K562 (cell line): Measurements from ENCODE around the gene CNGA4. TPM values are rescaled to one million over a fixed set of nuclear protein-coding genes. Genes with fewer than 3 reads are reported as not detected.
A peak's percentile ranks its signal among the peaks of the same experiment; 100 is the strongest.

Experiments
- ARHGAP35 ChIP-seq: fragments of 450-650 bp; IDR thresholded peaks from 2 replicates; pipeline ENCODE4 v1.6.1; 2018; ENCODE audit not compliant: partially characterized antibody
- ASH1L ChIP-seq: fragments of 450-650 bp; IDR thresholded peaks from 2 replicates; pipeline ENCODE4 v1.6.1; 2018; ENCODE audit warnings: borderline replicate concordance, mild to moderate bottlenecking, low read depth; ENCODE audit not compliant: partially characterized antibody
- CHD1 ChIP-seq: fragments of 200-600 bp; sonication (generic); IDR thresholded peaks from one replicate; pipeline ENCODE4 v1.6.1; 2012; ENCODE audit warnings: mild to moderate bottlenecking, moderate library complexity, low read length, inconsistent platforms
- CSDE1 ChIP-seq, 2 experiments: fragments of 450-650 bp; IDR thresholded peaks; 2 replicates each; pipeline ENCODE4 v1.6.1; 2016; ENCODE audit warnings: mild to moderate bottlenecking in 1 of 2
- FOXA3 ChIP-seq, 2 experiments: fragments of 450-650 bp in 1 of 2; sonication (generic) in 1 of 2; formaldehyde crosslinking; IDR thresholded peaks in 1 of 2; conservative IDR thresholded peaks in 1 of 2; 2 replicates each; pipeline versions ENCODE4 v1.4.0 to v1.8.0; 2020 to 2022; ENCODE audit warnings: mild to moderate bottlenecking in 2 of 2, missing genetic modification reagents in 1 of 2
- JUN ChIP-seq, 2 experiments: sonication (generic) in 1 of 2; formaldehyde crosslinking in 1 of 2; IDR thresholded peaks; 2 replicates each; pipeline versions ENCODE4 v1.6.1 to v1.8.0; 2012 to 2022; ENCODE audit warnings: borderline replicate concordance in 2 of 2, mild to moderate bottlenecking in 2 of 2, improper control_type of control experiment in 1 of 2, low read depth in 1 of 2, low read length in 1 of 2, missing genetic modification reagents in 1 of 2
- PCBP1 ChIP-seq: fragments of 200-400 bp; formaldehyde crosslinking; IDR thresholded peaks from 2 replicates; pipeline ENCODE4 v1.6.1; 2018; ENCODE audit warnings: mild to moderate bottlenecking, low read depth, low read length; ENCODE audit not compliant: poor library complexity, severe bottlenecking
- RAD21 ChIP-seq, 2 experiments: fragments of 250-450 bp in 1 of 2; fragments of 450-650 bp in 1 of 2; sonication (Bioruptor Pico) in 1 of 2; formaldehyde crosslinking in 1 of 2; IDR thresholded peaks in 1 of 2; conservative IDR thresholded peaks in 1 of 2; 2 replicates each; pipeline versions ENCODE4 v1.4.0 to v1.8.0; 2020 to 2022; ENCODE audit warnings: mild to moderate bottlenecking in 2 of 2, moderate library complexity in 1 of 2
- SMARCC2 ChIP-seq: fragments of 450-650 bp; IDR thresholded peaks from 2 replicates; pipeline ENCODE4 v1.6.1; 2017; ENCODE audit warnings: antibody characterized with exemption, moderate library complexity, mild to moderate bottlenecking, low read depth
- TARDBP ChIP-seq: fragments of 450-650 bp; IDR thresholded peaks from 2 replicates; pipeline ENCODE4 v1.6.1; 2016
- TBL1XR1 ChIP-seq, 2 experiments: IDR thresholded peaks; 2 replicates each; pipeline ENCODE4 v1.6.1; 2012; ENCODE audit warnings: improper control_type of control experiment in 2 of 2, low read length in 2 of 2, mild to moderate bottlenecking in 1 of 2
- TEAD4 ChIP-seq, 2 experiments: sonication (generic) in 1 of 2; formaldehyde crosslinking in 1 of 2; IDR thresholded peaks; 2 replicates each; pipeline versions ENCODE4 v1.6.1 to v1.8.0; 2012 to 2022; ENCODE audit warnings: borderline replicate concordance in 1 of 2, inconsistent platforms in 1 of 2, low read length in 1 of 2, mild to moderate bottlenecking in 1 of 2, missing genetic modification reagents in 1 of 2
- THAP12 ChIP-seq: fragments of 250-450 bp; sonication (Bioruptor Pico); IDR thresholded peaks from 2 replicates; pipeline ENCODE4 v1.9.0; 2021; ENCODE audit warnings: mild to moderate bottlenecking, inconsistent platforms
- ZNF12 ChIP-seq: sonication (generic); formaldehyde crosslinking; IDR thresholded peaks from 2 replicates; pipeline ENCODE4 v1.4.0; 2020; ENCODE audit warnings: mild to moderate bottlenecking, missing genetic modification reagents
- ZNF134 ChIP-seq: fragments of 250-450 bp; sonication (Bioruptor Pico); conservative IDR thresholded peaks from 2 replicates; pipeline ENCODE4 v1.4.0; 2020
- ZNF165 ChIP-seq: fragments of 250-450 bp; sonication (Bioruptor Pico); IDR thresholded peaks from 2 replicates; pipeline ENCODE4 v1.4.0; 2020; ENCODE audit warnings: borderline replicate concordance
- ZNF24 ChIP-seq: fragments of 450-650 bp; IDR thresholded peaks from 2 replicates; pipeline ENCODE4 v1.6.1; 2016
- ZNF274 ChIP-seq: IDR thresholded peaks from 2 replicates; pipeline ENCODE4 v1.6.1; 2011; ENCODE audit warnings: low read depth, mild to moderate bottlenecking, low read length, moderate library complexity, borderline replicate concordance
- polyA plus RNA-seq, 8 experiments: library from polyadenylated mRNA; depleted of rRNA in 4 of 8; stranded (reverse) in 5 of 8; unstranded in 3 of 8; fragments of >200 nt; fragmentation: Nextera tagmentation in 2 of 8; fragmentation: Illumina TruSeq in 1 of 8; extraction: Ambion mirVana in 2 of 8; extraction: Trizol in 1 of 8; gene quantifications; 2 replicates each; pipeline versions ENCODE4 v1.2.1 to v1.2.3, GENCODE V29; 2011 to 2014; ENCODE audit warnings: inconsistent platforms in 1 of 8, missing spikeins in 1 of 8
- total RNA-seq, 7 experiments: library from RNA; depleted of rRNA in 6 of 7; stranded (reverse); fragments of >200 nt in 6 of 7; fragmentation: Illumina TruSeq in 2 of 7; extraction: Trizol in 2 of 7; gene quantifications; 2 replicates each; pipeline versions ENCODE4 v1.2.1 to v1.2.3, GENCODE V29; 2011 to 2021; ENCODE audit warnings: low replicate concordance in 1 of 7
- TF ChIP-seq, protein P1 (sequence below): fragments of 250-450 bp; sonication (Bioruptor Pico); IDR thresholded peaks from 2 replicates; pipeline ENCODE4 v1.6.1; 2021; ENCODE audit warnings: mild to moderate bottlenecking
- TF ChIP-seq, protein P2 (sequence below): fragments of 250-450 bp; sonication (Bioruptor Pico); IDR thresholded peaks from 2 replicates; pipeline ENCODE4 v1.4.0; 2020; ENCODE audit warnings: mild to moderate bottlenecking, moderate library complexity

The CNGA4 gene
- total and polyA plus RNA-seq, 9 of the 15 experiments (the other 6 are each of a cell fraction or from before 2014, with no cell fraction given): 0.04 to 0.09 (median 0.06) TPM; not detected in 6

DNA sequence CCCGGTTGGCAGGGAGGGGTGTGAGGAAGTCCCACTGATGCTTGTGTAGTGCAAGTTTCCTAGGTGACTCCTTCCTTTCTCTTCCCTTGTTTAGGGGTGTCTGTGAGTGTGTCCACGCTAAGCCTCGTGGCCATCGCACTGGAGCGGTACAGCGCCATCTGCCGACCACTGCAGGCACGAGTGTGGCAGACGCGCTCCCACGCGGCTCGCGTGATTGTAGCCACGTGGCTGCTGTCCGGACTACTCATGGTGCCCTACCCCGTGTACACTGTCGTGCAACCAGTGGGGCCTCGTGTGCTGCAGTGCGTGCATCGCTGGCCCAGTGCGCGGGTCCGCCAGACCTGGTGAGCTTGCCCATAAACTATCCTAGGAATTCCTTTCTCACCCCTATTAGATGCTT lies 31.1 kb downstream of the CNGA4 start (continued):
- TF ChIP-seq FOXA3 (CRISPR knock-in tag; conservative IDR thresholded peaks at IDR 0.05 in 1 of 2, IDR thresholded peaks at IDR 0.05 in 1 of 2) (no peak), ARHGAP35 (no peak), ZNF134 (CRISPR knock-in tag) (no peak), TEAD4 (IDR thresholded peaks at IDR 0.05; ENCODE audit: low read length) (no peak), TEAD4 (CRISPR knock-in tag; IDR thresholded peaks at IDR 0.05; ENCODE audit: borderline replicate concordance) (no peak), RAD21 (CRISPR knock-in tag; conservative IDR thresholded peaks at IDR 0.05 in 1 of 2, IDR thresholded peaks at IDR 0.05 in 1 of 2) (peak; percentile 34 to 72; a peak in 3 of 4 replicates), ZNF165 (CRISPR knock-in tag) (no peak), TARDBP (no peak), TBL1XR1 (IDR thresholded peaks at IDR 0.05; ENCODE audit: low read length in 2 of 2) (no peak), ZNF12 (CRISPR knock-in tag) (no peak), CHD1 (no peak), ZNF274 (no peak), PCBP1 (no peak), ZNF24 (no peak), SMARCC2 (no peak), CSDE1 (IDR thresholded peaks at IDR 0.05) (no peak), THAP12 (CRISPR knock-in tag) (no peak), ASH1L (no peak), JUN (IDR thresholded peaks at IDR 0.05; ENCODE audit: borderline replicate concordance, low read depth, low read length) (no peak), JUN (CRISPR knock-in tag; IDR thresholded peaks at IDR 0.05; ENCODE audit: borderline replicate concordance) (no peak)
- TF ChIP-seq, protein P1, sequence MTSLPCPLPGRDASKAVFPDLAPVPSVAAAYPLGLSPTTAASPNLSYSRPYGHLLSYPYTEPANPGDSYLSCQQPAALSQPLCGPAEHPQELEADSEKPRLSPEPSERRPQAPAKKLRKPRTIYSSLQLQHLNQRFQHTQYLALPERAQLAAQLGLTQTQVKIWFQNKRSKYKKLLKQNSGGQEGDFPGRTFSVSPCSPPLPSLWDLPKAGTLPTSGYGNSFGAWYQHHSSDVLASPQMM (CRISPR knock-in tag): no peak
- TF ChIP-seq, protein P2, sequence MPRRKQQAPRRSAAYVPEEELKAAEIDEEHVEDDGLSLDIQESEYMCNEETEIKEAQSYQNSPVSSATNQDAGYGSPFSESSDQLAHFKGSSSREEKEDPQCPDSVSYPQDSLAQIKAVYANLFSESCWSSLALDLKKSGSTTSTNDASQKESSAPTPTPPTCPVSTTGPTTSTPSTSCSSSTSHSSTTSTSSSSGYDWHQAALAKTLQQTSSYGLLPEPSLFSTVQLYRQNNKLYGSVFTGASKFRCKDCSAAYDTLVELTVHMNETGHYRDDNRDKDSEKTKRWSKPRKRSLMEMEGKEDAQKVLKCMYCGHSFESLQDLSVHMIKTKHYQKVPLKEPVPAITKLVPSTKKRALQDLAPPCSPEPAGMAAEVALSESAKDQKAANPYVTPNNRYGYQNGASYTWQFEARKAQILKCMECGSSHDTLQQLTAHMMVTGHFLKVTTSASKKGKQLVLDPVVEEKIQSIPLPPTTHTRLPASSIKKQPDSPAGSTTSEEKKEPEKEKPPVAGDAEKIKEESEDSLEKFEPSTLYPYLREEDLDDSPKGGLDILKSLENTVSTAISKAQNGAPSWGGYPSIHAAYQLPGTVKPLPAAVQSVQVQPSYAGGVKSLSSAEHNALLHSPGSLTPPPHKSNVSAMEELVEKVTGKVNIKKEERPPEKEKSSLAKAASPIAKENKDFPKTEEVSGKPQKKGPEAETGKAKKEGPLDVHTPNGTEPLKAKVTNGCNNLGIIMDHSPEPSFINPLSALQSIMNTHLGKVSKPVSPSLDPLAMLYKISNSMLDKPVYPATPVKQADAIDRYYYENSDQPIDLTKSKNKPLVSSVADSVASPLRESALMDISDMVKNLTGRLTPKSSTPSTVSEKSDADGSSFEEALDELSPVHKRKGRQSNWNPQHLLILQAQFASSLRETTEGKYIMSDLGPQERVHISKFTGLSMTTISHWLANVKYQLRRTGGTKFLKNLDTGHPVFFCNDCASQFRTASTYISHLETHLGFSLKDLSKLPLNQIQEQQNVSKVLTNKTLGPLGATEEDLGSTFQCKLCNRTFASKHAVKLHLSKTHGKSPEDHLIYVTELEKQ: no peak
